Right lobe of liver (tissue), 6 donors: ENCODE results near the gene PTH1R. TPM values are rescaled to one million over a fixed set of nuclear protein-coding genes. Genes with fewer than 3 reads are reported as not detected.

Experiments used
- ATAC-seq, 4 donors: fragments of 200-7000 bp; cut with Tn5 transposase; one replicate each; pipeline ENCODE4 v1.9.1; 2020; ENCODE audit warnings: mild to moderate bottlenecking in 4 of 4, moderate library complexity in 4 of 4
- DNase-seq, 3 donors: peaks; one replicate each; pipeline ENCODE4 v3.0.0-alpha.2; 2020
- H3K27ac ChIP-seq, 3 donors: fragments of 200-600 bp; one replicate each; pipeline ENCODE4 v1.8.0; 2022
- H3K27me3 ChIP-seq, 2 donors: fragments of 200-600 bp; one replicate each; pipeline ENCODE4 v1.8.0; 2022
- H3K36me3 ChIP-seq, 4 donors: fragments of 200-600 bp; sonication (generic) in 1 of 4; one replicate each; pipeline versions ENCODE4 v1.5.1 to v1.8.0; 2017 to 2022; ENCODE audit warnings: control low read depth in 1 of 4
- H3K4me1 ChIP-seq, 4 donors: fragments of 200-600 bp; sonication (generic) in 1 of 4; one replicate each; pipeline versions ENCODE4 v1.5.1 to v1.8.0; 2017 to 2022; ENCODE audit warnings: control low read depth in 1 of 4
- H3K4me3 ChIP-seq, 3 donors: fragments of 200-600 bp; one replicate each; pipeline ENCODE4 v1.8.0; 2022
- H3K9me3 ChIP-seq, 4 donors: fragments of 200-600 bp; sonication (generic) in 1 of 4; one replicate each; pipeline versions ENCODE4 v1.5.1 to v1.8.0; 2017 to 2022; ENCODE audit warnings: control low read depth in 1 of 4
- CTCF ChIP-seq, 4 donors: fragments of 200-600 bp in 3 of 4; fragments of 450-650 bp in 1 of 4; IDR thresholded peaks; one replicate each; pipeline versions ENCODE4 v1.5.1 to v1.8.0; 2016 to 2022; ENCODE audit warnings: antibody characterized with exemption in 4 of 4, mild to moderate bottlenecking in 2 of 4
- POLR2A ChIP-seq: fragments of 450-650 bp; IDR thresholded peaks from one replicate; pipeline ENCODE4 v1.6.1; 2017; ENCODE audit warnings: antibody characterized with exemption, mild to moderate bottlenecking
- WGBS: methylation state at CpG from one replicate; pipeline ENCODE4 v1.1.6; 2018; ENCODE audit warnings: low coverage, low lambda C conversion rate; ENCODE audit not compliant: insufficient coverage; ENCODE audit errors: missing lambda C conversion rate; 5-methylcytosine and 5-hydroxymethylcytosine counted together
- intact Hi-C, 2 donors: fragments of 100-400 bp; cut with DNase I; formaldehyde crosslinking; loops; one replicate each; pipeline versions ENCODE4 v1.11.2 to v1.14.1; 2022
- small RNA-seq, 2 experiments: library from RNA; depleted of rRNA; stranded (forward); fragments of <200 nt; gene quantifications; one replicate each; pipeline ENCODE3, GENCODE V24; 2016
- total RNA-seq, 6 experiments: library from RNA; depleted of rRNA in 2 of 6; stranded (reverse); fragments of >200 nt in 2 of 6; fragmentation: NEBNext Ultra II Directional in 3 of 6; extraction: Animal tissue kit (Norgen Biotek cat#: 25700) in 3 of 6; gene quantifications; one replicate each; pipeline versions ENCODE4 v1.1.0 to v1.2.4, GENCODE V29; 2016 to 2023
- donor health status: DM: no; HTN: yes; CAD: no.
- donor health status: DM: no; HTN: no; CAD: no.
- donor health status: DM: no; HTN: no; CAD: no.
- donor health status: DM: no; HTN: yes; CAD: no.
- donor health status: DM: no; HTN: yes; CAD: no.

Gene PTH1R
- total RNA-seq, 6 experiments from 2014 or later = 6.1 to 32.5 (median 16.0) TPM

- no peak for DNase-seq
- Histone ChIP-seq H3K4me1 (peaks cover 0 to 63% (median 26%) of the 10 kb centered on the region in 4 donors), H3K4me3 (no peak overlapping the region), H3K36me3 (no peaks in the 10 kb centered on the region), H3K9me3 (no peaks in the 10 kb centered on the region), H3K27ac (peak overlapping the region in 1 of 3 donors; percentile 92), H3K27me3 (no peaks in the 10 kb centered on the region)
- WGBS = 86% methylated on average over 2 of the region's 2 CpGs
- no peak for TF ChIP-seq POLR2A
- TF ChIP-seq CTCF (IDR thresholded peaks at IDR 0.05) = no peak
- ATAC-seq = no peak
- intact Hi-C loops = no loop called here
Observed at GRCh38 chr3:46950177-46950576, 72.7 kb downstream of the PTH1R start.

- WGBS = 62% methylated on average over 5 of the region's 7 CpGs
- peak overlapping the region in 1 of 3 donors; percentile 52 for H3K27ac ChIP-seq
Observed at GRCh38 chr3:46950650-46951241, 73.2 kb downstream of the PTH1R start.

GRCh38 chr3:46952813-46953212 lies 75.3 kb downstream of the PTH1R start:
- ATAC-seq (no peak), DNase-seq (no peak)
- H3K9me3 ChIP-seq = no peaks in the 10 kb centered on the region
- 81% methylated on average over 2 of the region's 2 CpGs for WGBS
- peaks cover 0 to 52% (median 18%) of the 10 kb centered on the region in 4 donors for H3K4me1 ChIP-seq
- H3K4me3 ChIP-seq = no peak overlapping the region
- intact Hi-C loops = no loop called here
- TF ChIP-seq POLR2A (no peak), CTCF (IDR thresholded peaks at IDR 0.05) (no peak)
- H3K36me3 ChIP-seq = no peaks in the 10 kb centered on the region
- H3K27me3 ChIP-seq = no peaks in the 10 kb centered on the region
- no peak overlapping the region for H3K27ac ChIP-seq

More at GRCh38 chr3:46950650-46951241, 73.2 kb downstream of the PTH1R start:
- Histone ChIP-seq H3K36me3 (no peaks in the 10 kb centered on the region), H3K9me3 (no peaks in the 10 kb centered on the region), H3K4me3 (no peak overlapping the region), H3K4me1 (peaks cover 0 to 62% (median 24%) of the 10 kb centered on the region in 4 donors), H3K27me3 (no peaks in the 10 kb centered on the region)
- no peak for TF ChIP-seq POLR2A
- no peak for TF ChIP-seq CTCF (IDR thresholded peaks at IDR 0.05)
- ATAC-seq (no peak), DNase-seq (no peak)
- intact Hi-C loops = no loop called here

Small RNAs within 50 kb of the gene (small RNA-seq; reads per million reads assigned to genes)
- gene AC109583.2 = 0 reads per million in 2 experiments

Other genes with a start within 250 kb of the PTH1R start
- 10 to 100 TPM; 12.3 to 19.1 (median 15.9) TPM for gene ALS2CL, start 184.0 kb upstream of the PTH1R start, total RNA-seq
- under 1 TPM; 0.21 to 0.79 (median 0.34) TPM for gene TMIE, start 176.3 kb upstream of the PTH1R start, total RNA-seq
- gene PRSS50, start 159.9 kb upstream of the PTH1R start, total RNA-seq = under 1 TPM in 4 of 6 experiments, not detected in 2; 0.07 to 0.42 (median 0.13) TPM
- 1 to 10 TPM in 3 of 6 experiments, under 1 TPM in 3; 0.37 to 2.0 (median 1.00) TPM for gene MYL3, start 14.3 kb upstream of the PTH1R start, total RNA-seq
- gene CCDC12, start 99.0 kb downstream of the PTH1R start, total RNA-seq = 10 to 100 TPM; 14.6 to 24.2 (median 17.0) TPM
- gene NBEAL2, start 101.9 kb downstream of the PTH1R start, total RNA-seq = 10 to 100 TPM in 5 of 6 experiments, 1 to 10 TPM in 1; 8.9 to 11.7 (median 10.8) TPM